NCI-H1105 (cell line): ENCODE results near the gene PLPPR2.
"Not testable (repeated sequence)": the region's sequence is repeated elsewhere in the genome, so short reads cannot be mapped to it uniquely, and the experiment has no call there.

Source experiments
- DNase-seq: peaks from one replicate; lab custom pipeline; 2025; lab: John Stamatoyannopoulos, UW

PLPPR2 gene

GRCh38 chr19:11339254-11340098 is 15.8 kb upstream of the PLPPR2 start, which contains the start of gene RAB3D:
Gene RAB3D (minus strand): TSS chr19:11339657. CDS start chr19:11337399, 2,258 bp downstream.
- DNase-seq: peak; percentile 86

GRCh38 chr19:11340099-11340467 is 15.1 kb upstream of the PLPPR2 start:
- DNase-seq: not testable (repeated sequence)

- DNase-seq: no peak
Observed at GRCh38 chr19:11342429-11342828, 12.8 kb upstream of the PLPPR2 start.

GRCh38 chr19:11345122-11345803 is 10.0 kb upstream of the PLPPR2 start:
- no peak for DNase-seq

- DNase-seq: peak; percentile 99
Observed at GRCh38 chr19:11346104-11346940, 8.9 kb upstream of the PLPPR2 start, which contains the start of the genes CCDC159 and TMEM205. Gene CCDC159 (plus strand): TSS chr19:11346519. CDS start chr19:11346607, 88 bp downstream. Gene TMEM205 (minus strand): TSS chr19:11346268. CDS start chr19:11345619, 649 bp downstream.

- no peak for DNase-seq
Observed at GRCh38 chr19:11347546-11348039, 7.6 kb upstream of the PLPPR2 start.

- DNase-seq: no peak
Observed at GRCh38 chr19:11349171-11349570, 6.1 kb upstream of the PLPPR2 start.

GRCh38 chr19:11354102-11354501 is 1.1 kb upstream of the PLPPR2 start:
- not testable (repeated sequence) for DNase-seq

- no peak for DNase-seq
Observed at GRCh38 chr19:11356074-11356397, 804 bp downstream of the PLPPR2 start.

- no peak for DNase-seq
Observed at GRCh38 chr19:11356676-11357550, 1.7 kb downstream of the PLPPR2 start.

GRCh38 chr19:11359421-11359820 is 4.2 kb downstream of the PLPPR2 start:
- DNase-seq: no peak

GRCh38 chr19:11361037-11361770 is 6.0 kb downstream of the PLPPR2 start:
- no peak for DNase-seq

- no peak for DNase-seq
Observed at GRCh38 chr19:11361771-11362731, 6.8 kb downstream of the PLPPR2 start.

GRCh38 chr19:11363881-11364280 is 8.6 kb downstream of the PLPPR2 start:
- no peak for DNase-seq

GRCh38 chr19:11364296-11364904 is 9.2 kb downstream of the PLPPR2 start:
- no peak for DNase-seq

- DNase-seq: no peak
Observed at GRCh38 chr19:11364935-11365334, 9.7 kb downstream of the PLPPR2 start.

GRCh38 chr19:11365557-11366117 is 10.4 kb downstream of the PLPPR2 start:
- DNase-seq: no peak

GRCh38 chr19:11367528-11367927 is 12.3 kb downstream of the PLPPR2 start:
- no peak for DNase-seq
